Measurements from ENCODE around the gene DNAJB8.

DNA sequence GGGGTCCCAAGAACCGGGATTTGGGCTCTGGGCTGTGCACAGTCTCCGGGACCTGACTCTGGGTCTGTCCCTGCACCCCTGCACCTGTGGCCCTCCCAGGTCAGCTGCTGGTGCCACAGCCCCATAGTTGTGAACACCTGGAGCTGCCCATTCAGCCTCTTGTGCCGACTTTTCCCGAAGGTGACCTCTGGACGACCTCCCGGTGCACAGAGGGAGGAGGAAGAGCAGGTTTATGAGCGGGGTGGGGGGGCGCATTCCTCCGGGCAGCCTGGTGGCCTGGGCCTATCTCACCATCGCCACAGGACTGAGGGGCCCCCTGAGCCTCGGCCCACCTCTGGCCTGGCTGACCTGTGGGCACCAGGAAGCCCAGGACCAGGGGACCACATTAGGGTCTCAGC is 45.3 kb downstream of the DNAJB8 start:
- TF ChIP-seq CTCF (IDR thresholded peaks at IDR 0.05 in 2 of 3, conservative IDR thresholded peaks at IDR 0.05 in 1 of 3; ENCODE audit: insufficient read depth in 2 of 3, low read depth in 1 of 3, low read length in 3 of 3) (no peak), TBL1XR1 (IDR thresholded peaks at IDR 0.05; ENCODE audit: low read length in 2 of 2) (no peak), PRDM10 (IDR thresholded peaks at IDR 0.05; ENCODE audit: partially characterized antibody) (no peak), POLR2A (conservative IDR thresholded peaks at IDR 0.05) (no peak), TAF1 (IDR thresholded peaks at IDR 0.05; ENCODE audit: control insufficient read depth, extremely low read depth, insufficient read depth, low read length, severe bottlenecking) (no peak), ARNT (IDR thresholded peaks at IDR 0.05) (no peak), ZC3H8 (IDR thresholded peaks at IDR 0.05) (no peak), ARID2 (IDR thresholded peaks at IDR 0.05) (no peak), BMI1 (IDR thresholded peaks at IDR 0.05; ENCODE audit: low read length) (no peak), STAT5B (CRISPR knock-in tag; IDR thresholded peaks at IDR 0.05) (no peak), XRCC3 (IDR thresholded peaks at IDR 0.05) (no peak), REST (IDR thresholded peaks at IDR 0.05; ENCODE audit: borderline replicate concordance) (no peak), REST (CRISPR knock-in tag; IDR thresholded peaks at IDR 0.05; ENCODE audit: low read depth) (no peak)
- TF ChIP-seq, protein P1, sequence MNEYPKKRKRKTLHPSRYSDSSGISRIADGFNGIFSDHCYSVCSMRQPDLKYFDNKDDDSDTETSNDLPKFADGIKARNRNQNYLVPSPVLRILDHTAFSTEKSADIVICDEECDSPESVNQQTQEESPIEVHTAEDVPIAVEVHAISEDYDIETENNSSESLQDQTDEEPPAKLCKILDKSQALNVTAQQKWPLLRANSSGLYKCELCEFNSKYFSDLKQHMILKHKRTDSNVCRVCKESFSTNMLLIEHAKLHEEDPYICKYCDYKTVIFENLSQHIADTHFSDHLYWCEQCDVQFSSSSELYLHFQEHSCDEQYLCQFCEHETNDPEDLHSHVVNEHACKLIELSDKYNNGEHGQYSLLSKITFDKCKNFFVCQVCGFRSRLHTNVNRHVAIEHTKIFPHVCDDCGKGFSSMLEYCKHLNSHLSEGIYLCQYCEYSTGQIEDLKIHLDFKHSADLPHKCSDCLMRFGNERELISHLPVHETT (CRISPR knock-in tag; conservative IDR thresholded peaks at IDR 0.05 in 1 of 2, IDR thresholded peaks at IDR 0.05 in 1 of 2), result no peak
- TF ChIP-seq, protein P2, sequence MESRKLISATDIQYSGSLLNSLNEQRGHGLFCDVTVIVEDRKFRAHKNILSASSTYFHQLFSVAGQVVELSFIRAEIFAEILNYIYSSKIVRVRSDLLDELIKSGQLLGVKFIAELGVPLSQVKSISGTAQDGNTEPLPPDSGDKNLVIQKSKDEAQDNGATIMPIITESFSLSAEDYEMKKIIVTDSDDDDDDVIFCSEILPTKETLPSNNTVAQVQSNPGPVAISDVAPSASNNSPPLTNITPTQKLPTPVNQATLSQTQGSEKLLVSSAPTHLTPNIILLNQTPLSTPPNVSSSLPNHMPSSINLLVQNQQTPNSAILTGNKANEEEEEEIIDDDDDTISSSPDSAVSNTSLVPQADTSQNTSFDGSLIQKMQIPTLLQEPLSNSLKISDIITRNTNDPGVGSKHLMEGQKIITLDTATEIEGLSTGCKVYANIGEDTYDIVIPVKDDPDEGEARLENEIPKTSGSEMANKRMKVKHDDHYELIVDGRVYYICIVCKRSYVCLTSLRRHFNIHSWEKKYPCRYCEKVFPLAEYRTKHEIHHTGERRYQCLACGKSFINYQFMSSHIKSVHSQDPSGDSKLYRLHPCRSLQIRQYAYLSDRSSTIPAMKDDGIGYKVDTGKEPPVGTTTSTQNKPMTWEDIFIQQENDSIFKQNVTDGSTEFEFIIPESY (CRISPR knock-in tag; IDR thresholded peaks at IDR 0.05), result no peak

Measured in K562 (cell line).